ENCODE measurements around the gene TNFAIP1.
A peak's percentile ranks its signal among the peaks of the same experiment; 100 is the strongest.

The TNFAIP1 gene

DNA sequence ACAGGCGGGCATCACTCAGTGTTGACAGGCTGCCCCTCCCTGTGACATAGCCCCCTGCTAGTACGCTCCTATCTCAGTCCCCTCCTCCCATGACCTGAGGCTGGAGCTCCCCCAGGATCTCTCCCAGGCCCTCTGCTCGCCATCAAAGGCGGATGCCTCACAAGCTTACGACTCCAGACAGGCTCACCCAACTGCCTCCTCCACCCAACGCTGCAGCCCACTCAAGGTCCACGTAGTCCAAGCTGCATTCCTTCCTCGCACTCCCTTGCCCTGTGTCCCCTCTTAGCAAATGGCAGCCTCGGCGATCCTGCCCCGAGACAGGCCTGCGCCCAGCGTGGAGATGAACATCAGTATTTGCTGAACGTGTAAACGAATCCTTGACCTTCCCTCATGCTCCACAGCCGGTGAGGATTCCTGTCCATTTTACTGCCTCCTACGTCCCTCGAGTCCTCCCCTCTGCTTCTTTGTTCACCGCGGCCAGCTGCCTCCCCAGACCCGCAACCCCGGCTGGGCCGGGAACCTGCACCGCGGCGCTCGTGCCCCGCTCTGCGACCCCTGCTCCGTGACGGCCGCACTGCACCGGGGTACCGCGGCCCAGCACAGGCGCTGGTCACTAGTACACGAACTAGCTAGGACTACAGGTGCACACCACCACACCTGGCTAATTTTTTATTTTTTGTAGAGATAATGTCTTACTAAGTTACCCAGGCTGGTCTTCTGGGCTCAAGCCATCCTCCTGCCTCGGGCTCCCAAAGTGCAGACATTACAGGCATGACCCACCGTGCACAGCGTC, 17.4 kb upstream of the TNFAIP1 start:
- Histone ChIP-seq H3K4me1 (ENCODE audit: insufficient read depth, low read length, poor library complexity, severe bottlenecking) (peaks cover 51% of the 10 kb centered on the region), H3K4me3 (ENCODE audit: low read length, poor library complexity, severe bottlenecking) (peak overlapping the region; percentile 98), H2AFZ (ENCODE audit: low read length) (peak overlapping the region; percentile 47), H3K79me2 (ENCODE audit: insufficient read depth, low read length) (peaks cover 56% of the 10 kb centered on the region), H4K20me1 (ENCODE audit: insufficient read depth, low read length, poor library complexity, severe bottlenecking) (peaks cover 39% of the 10 kb centered on the region), H3K4me2 (ENCODE audit: low read depth, low read length, poor library complexity, severe bottlenecking) (peak overlapping the region; percentile 97), H3F3A (ENCODE audit: low read depth) (peaks cover 3% of the 10 kb centered on the region), H3K27me3 (ENCODE audit: insufficient read depth, low read length, poor library complexity, severe bottlenecking) (no peaks in the 10 kb centered on the region), H3K36me3 (ENCODE audit: insufficient read depth, low read length) (no peaks in the 10 kb centered on the region), H3K9ac (ENCODE audit: low read depth, low read length, poor library complexity, severe bottlenecking) (peak overlapping the region; percentile 98), H3K9me3 (ENCODE audit: insufficient read depth, low read depth, low read length) (no peaks in the 10 kb centered on the region), H3K9me2 (replicated peaks; ENCODE audit: low read depth, low read length) (no peaks in the 10 kb centered on the region)
- TF ChIP-seq EZH2phosphoT487 (IDR thresholded peaks at IDR 0.05; ENCODE audit: borderline replicate concordance) = no peak
- TF ChIP-seq, protein P1, sequence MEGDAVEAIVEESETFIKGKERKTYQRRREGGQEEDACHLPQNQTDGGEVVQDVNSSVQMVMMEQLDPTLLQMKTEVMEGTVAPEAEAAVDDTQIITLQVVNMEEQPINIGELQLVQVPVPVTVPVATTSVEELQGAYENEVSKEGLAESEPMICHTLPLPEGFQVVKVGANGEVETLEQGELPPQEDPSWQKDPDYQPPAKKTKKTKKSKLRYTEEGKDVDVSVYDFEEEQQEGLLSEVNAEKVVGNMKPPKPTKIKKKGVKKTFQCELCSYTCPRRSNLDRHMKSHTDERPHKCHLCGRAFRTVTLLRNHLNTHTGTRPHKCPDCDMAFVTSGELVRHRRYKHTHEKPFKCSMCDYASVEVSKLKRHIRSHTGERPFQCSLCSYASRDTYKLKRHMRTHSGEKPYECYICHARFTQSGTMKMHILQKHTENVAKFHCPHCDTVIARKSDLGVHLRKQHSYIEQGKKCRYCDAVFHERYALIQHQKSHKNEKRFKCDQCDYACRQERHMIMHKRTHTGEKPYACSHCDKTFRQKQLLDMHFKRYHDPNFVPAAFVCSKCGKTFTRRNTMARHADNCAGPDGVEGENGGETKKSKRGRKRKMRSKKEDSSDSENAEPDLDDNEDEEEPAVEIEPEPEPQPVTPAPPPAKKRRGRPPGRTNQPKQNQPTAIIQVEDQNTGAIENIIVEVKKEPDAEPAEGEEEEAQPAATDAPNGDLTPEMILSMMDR (conservative IDR thresholded peaks at IDR 0.05; ENCODE audit: low read length) = no peak

DNA sequence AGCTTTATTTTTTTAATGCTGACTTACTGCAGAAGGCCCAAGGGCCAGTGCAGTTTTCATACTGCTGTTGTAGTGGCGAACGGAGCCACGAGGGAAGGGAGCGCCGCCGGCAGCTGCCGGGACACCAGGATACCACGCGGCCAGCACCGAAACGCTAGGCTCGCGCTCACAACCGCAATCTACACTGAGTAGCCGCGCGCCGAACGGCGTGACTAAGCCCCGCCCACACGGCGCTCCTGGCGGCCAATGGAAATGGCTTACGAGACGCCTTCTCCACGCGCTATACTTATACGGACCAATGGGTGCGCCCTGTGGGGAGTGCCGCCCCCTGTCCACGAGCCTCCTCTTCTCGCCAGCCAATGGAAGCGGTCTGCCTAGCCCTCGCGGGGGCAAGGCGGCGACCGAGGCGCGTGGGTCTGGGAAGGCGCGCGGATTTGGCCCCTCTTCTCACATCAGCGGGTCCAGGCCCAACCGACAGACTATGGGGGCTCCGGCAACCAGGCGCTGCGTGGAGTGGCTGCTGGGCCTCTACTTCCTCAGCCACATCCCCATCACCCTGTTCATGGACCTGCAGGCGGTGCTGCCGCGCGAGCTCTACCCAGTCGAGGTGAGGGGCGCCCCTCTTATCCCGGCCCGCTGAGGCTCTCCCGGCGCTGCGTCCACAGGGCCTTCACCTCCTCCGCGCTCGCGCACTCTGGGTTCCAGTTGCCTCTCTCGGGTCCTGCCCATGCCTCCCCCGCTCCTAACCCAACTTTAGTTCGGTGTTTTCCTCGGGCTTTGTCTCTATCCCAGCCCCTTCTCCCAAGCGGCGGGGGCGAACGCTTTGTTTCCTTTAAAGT, 16.6 kb upstream of the TNFAIP1 start, which contains the start of gene TMEM97:
TMEM97 (plus strand) TSS at position 442 of the 839 bp plus-strand sequence; CDS start at position 482, 40 bp downstream.
- Histone ChIP-seq H4K20me1 (ENCODE audit: insufficient read depth, low read length, poor library complexity, severe bottlenecking) (peaks cover 45% of the 10 kb centered on the region), H3K9ac (ENCODE audit: low read depth, low read length, poor library complexity, severe bottlenecking) (peak within 1 kb of the TSS; percentile 98), H3K4me3 (ENCODE audit: low read length, poor library complexity, severe bottlenecking) (peak within 1 kb of the TSS; percentile 98), H3F3A (ENCODE audit: low read depth) (peaks cover 3% of the 10 kb centered on the region), H3K4me2 (ENCODE audit: low read depth, low read length, poor library complexity, severe bottlenecking) (peak within 1 kb of the TSS; percentile 97), H3K79me2 (ENCODE audit: insufficient read depth, low read length) (peaks cover 64% of the 10 kb centered on the region), H2AFZ (ENCODE audit: low read length) (peak within 1 kb of the TSS; percentile 87), H3K9me2 (replicated peaks; ENCODE audit: low read depth, low read length) (no peaks in the 10 kb centered on the region), H3K9me3 (ENCODE audit: insufficient read depth, low read depth, low read length) (no peaks in the 10 kb centered on the region), H3K4me1 (ENCODE audit: insufficient read depth, low read length, poor library complexity, severe bottlenecking) (peaks cover 51% of the 10 kb centered on the region), H3K36me3 (ENCODE audit: insufficient read depth, low read length) (no peaks in the 10 kb centered on the region), H3K27me3 (ENCODE audit: insufficient read depth, low read length, poor library complexity, severe bottlenecking) (no peaks in the 10 kb centered on the region)
- TF ChIP-seq EZH2phosphoT487 (IDR thresholded peaks at IDR 0.05; ENCODE audit: borderline replicate concordance) = no peak
- TF ChIP-seq, protein P1 (conservative IDR thresholded peaks at IDR 0.05; ENCODE audit: low read length) = 0 out of 2 replicates have a peak, but pooled peaks have one; percentile 19

DNA sequence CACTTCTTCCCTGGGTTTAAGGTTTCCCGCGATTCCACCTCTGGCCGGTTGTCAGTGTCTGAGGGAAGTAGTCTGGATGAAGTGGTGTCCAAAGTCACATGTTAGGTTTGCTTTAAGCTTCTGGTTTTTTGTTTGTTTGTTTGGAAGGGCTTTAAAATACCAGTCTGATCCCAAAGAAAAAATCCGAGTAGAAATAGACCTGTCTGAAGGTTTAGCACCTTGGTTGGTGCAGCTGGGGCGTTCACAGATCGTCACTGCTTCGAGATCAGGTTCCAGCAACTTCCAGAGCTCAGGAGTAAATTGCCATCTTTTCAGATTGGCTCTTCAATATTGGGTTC, 16.0 kb upstream of the TNFAIP1 start:
- no peaks in the 10 kb centered on the region for H3K9me2 ChIP-seq (replicated peaks; ENCODE audit: low read depth, low read length)
- peak overlapping the region; percentile 98 for H3K4me3 ChIP-seq (ENCODE audit: low read length, poor library complexity, severe bottlenecking)
- peak overlapping the region; percentile 98 for H3K9ac ChIP-seq (ENCODE audit: low read depth, low read length, poor library complexity, severe bottlenecking)
- peak overlapping the region; percentile 87 for H2AFZ ChIP-seq (ENCODE audit: low read length)
- H3K4me2 ChIP-seq (ENCODE audit: low read depth, low read length, poor library complexity, severe bottlenecking) = peak overlapping the region; percentile 97
- H3K9me3 ChIP-seq (ENCODE audit: insufficient read depth, low read depth, low read length) = no peaks in the 10 kb centered on the region
- H3K4me1 ChIP-seq (ENCODE audit: insufficient read depth, low read length, poor library complexity, severe bottlenecking) = peaks cover 57% of the 10 kb centered on the region
- no peaks in the 10 kb centered on the region for H3K36me3 ChIP-seq (ENCODE audit: insufficient read depth, low read length)
- H4K20me1 ChIP-seq (ENCODE audit: insufficient read depth, low read length, poor library complexity, severe bottlenecking) = peaks cover 51% of the 10 kb centered on the region
- no peak for TF ChIP-seq EZH2phosphoT487 (IDR thresholded peaks at IDR 0.05; ENCODE audit: borderline replicate concordance)
- TF ChIP-seq, protein P1 (conservative IDR thresholded peaks at IDR 0.05; ENCODE audit: low read length) = no peak
- peaks cover 70% of the 10 kb centered on the region for H3K79me2 ChIP-seq (ENCODE audit: insufficient read depth, low read length)
- H3K27me3 ChIP-seq (ENCODE audit: insufficient read depth, low read length, poor library complexity, severe bottlenecking) = no peaks in the 10 kb centered on the region
- peaks cover 3% of the 10 kb centered on the region for H3F3A ChIP-seq (ENCODE audit: low read depth)
